NCI-H2029 (cell line): ENCODE results near the gene MAP2K6.

Experiments used
- DNase-seq: peaks from one replicate; lab custom pipeline; 2025; lab: John Stamatoyannopoulos, UW

MAP2K6 gene

GRCh38 chr17:69492410-69493071 lies 78.0 kb downstream of the MAP2K6 start:
- no peak for DNase-seq

DNA sequence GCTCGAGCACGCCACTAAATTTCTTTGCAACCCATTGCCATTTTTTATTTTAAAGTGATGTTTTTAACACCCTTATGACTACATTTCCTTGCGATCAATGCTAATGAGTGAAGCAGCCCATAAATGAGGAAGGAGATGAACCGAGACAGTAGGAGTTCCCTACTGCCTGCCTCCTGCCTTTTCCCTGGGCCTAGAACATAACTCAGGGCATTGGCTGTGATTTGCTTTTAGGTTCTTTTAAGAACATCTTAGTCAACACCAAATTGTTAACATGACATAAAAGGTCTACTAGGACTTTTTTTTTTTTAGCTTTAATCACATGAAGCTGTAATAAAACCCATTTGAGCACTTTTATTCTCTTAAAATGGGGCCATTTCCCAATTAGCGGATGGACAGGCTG lies 81.3 kb downstream of the MAP2K6 start:
- no peak for DNase-seq

DNA sequence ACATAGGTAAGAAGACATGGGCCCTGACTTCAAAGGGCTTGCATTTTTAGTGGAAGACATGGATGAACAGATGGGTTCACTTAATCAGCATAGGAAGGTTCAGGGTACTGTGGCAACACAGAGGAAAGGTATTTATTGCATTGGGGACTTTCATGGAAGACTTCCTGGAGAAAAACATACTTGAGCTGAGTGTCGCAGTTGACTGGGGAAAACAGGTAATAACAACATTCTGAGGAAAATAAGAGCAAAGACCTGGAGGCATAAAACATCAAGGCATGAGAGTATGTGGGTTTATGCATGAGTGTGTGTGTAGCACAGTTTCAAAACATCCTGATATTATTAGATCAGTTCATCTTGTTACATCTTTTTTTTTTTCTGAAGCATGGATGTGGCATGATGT lies 82.7 kb downstream of the MAP2K6 start:
- DNase-seq = no peak

- no peak for DNase-seq
These were observed 84.8 kb downstream of the MAP2K6 start for GRCh38 chr17:69499318-69499717.

DNA sequence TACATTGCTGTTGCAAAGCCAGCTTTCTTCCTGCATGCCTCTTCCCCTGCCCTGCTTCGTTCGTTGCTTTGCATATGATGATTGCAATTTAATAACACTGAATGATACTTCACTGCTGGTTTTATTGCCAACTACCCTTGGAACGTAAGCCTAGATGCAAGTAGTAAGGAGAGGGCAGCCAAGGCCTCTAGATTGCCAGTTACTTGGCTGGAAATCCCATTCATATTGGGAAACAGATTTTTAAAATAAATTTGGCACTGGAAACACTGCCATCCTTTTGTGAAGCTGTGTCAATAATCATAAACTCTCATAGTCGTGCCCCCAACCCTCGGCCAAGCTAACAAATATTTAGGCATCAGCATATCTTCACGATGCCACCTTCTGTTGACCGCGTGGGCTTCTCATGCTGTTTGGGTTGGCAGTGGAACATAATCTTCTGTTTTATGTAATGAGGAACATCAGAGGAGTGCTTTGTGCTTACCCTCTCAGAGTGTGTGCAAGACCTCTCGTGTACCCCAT lies 86.5 kb downstream of the MAP2K6 start:
- peak; percentile 31 for DNase-seq

- peak; percentile 25 for DNase-seq
These were observed 87.3 kb downstream of the MAP2K6 start for GRCh38 chr17:69501591-69502468.

DNA sequence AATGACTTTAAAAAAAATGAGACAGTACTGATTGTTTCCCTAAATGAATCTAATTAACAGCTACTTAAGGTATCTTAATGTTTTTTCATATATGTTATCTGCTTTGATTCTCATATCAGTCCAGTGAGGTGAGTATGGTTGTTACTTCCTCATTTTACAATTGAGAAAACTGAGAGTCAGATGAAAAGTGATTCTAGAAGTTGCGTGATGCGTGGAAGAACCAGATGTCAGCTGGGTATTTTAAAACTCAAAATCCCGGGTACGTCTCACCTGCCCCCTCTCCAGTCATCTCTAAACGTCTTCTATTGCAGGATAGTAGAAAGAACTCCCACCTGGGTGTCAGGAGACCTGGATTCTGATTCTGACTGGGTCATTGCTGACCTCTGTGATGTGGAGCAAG lies 89.2 kb downstream of the MAP2K6 start:
- DNase-seq = no peak

DNA sequence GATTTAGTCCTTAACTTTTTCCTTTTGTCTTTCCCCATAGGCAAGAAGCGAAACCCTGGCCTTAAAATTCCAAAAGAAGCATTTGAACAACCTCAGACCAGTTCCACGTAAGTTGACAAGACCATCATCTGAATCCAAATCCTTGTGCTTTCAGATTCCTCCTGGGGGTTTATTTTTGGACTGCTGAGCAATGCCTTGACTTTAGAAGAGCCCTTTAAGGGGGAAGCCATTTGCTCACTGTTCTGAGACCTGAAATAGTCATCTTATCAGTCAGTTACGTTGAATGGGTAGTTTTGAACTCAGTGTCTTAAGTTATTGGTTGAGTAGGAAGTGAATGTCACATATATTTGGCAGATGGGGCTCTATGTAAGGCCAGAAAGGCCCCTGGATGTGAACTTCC lies 91.2 kb downstream of the MAP2K6 start:
- DNase-seq = no peak

DNA sequence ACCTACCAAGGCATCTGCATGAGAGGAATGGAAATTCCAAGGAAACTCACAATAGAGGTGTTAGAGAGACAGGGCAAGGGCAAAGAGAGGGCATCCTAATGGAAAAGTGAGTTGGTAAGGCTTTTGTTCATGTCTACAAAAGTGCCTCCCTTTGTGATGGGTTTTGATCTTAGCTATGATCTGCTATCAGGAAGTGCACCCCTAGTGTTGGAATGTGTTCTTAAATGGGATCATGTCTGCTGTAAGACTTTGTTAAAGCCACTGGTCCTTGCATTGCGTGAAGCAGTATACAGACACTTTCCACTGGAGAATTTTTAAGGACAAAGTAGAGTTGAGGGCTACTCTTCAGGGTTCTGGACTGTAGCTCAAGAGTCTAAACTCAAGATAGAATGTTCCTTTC lies 92.0 kb downstream of the MAP2K6 start:
- DNase-seq = no peak

- no peak for DNase-seq
These were observed 94.3 kb downstream of the MAP2K6 start for GRCh38 chr17:69508814-69509213.

DNA sequence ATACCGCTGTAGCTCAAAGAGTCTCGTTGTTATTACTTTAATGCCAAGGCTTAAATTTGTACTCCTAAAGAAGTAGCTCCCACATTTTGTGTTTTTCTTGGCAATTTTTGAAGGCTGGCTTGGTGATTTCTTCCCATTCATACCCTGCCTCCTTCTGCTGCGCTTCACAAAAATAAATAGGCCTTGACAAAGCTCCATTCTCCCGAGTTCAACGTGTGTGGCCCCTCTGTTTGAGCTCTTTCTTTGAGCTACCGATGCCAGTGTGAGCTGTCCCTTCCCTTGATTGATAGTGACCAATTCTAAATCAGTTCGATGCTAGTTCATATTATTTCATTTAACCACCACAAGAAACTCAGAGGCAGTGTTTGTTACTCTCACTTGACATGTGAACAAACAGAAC lies 96.8 kb downstream of the MAP2K6 start:
- DNase-seq = no peak

GRCh38 chr17:69512946-69513345 lies 98.4 kb downstream of the MAP2K6 start:
- no peak for DNase-seq

- no peak for DNase-seq
These were observed 101.7 kb downstream of the MAP2K6 start for GRCh38 chr17:69516225-69516624.

DNA sequence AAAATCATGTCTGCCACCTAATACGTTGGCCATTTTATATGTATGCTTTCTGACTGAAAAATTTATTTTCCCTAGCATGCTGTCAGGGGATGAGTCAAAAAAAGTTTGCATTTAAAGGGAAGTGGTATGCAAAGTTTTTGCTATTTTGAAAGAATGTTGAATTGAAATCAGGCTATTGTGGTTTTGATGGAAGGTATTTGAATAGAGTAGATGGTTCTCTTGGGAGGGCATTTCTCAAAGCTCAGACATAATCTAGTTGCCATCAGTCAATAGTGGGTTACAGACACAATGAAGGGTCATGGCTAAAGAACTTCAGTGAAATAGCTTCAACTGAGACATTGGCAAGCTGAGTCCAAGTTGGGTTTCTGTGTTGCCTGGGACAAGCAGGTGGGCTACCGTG lies 102.4 kb downstream of the MAP2K6 start:
- DNase-seq = no peak

DNA sequence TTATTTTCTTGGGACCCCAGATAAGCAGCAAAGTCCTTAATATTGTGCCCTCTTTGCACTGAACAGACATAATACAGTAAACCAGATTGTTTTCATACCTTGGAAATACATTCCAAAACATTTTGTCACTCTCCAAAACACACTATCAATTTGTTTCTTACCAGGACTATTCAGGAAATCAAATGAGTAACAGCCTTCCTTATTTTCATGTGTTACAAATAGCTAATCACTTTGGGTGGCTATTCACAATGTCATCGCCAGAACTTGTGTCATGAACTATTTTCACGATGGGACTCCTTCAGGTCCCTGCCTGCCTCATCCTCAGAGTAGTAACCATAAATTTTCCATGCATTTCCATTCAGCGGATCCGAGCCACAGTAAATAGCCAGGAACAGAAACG lies 104.5 kb downstream of the MAP2K6 start:
- DNase-seq = no peak

- peak; percentile 2 for DNase-seq
These were observed 108.9 kb downstream of the MAP2K6 start for GRCh38 chr17:69523244-69523861.

DNA sequence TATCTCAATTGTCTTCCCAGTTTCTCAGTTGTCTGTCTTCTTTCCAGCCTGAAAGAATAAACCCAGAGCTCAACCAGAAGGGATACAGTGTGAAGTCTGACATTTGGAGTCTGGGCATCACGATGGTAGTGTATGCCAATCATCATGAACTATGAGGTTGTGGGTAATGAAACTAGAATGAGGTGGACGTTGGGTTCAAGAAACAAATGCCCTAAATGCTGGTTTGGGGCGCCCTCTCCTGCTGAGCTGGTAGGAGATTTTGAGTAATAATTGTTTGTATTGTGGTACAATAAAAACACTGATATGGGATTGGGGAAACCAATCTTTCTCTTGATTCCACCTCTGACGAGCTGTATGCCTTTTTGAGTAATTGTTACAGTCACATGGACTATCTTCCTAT lies 110.4 kb downstream of the MAP2K6 start:
- DNase-seq = no peak

DNA sequence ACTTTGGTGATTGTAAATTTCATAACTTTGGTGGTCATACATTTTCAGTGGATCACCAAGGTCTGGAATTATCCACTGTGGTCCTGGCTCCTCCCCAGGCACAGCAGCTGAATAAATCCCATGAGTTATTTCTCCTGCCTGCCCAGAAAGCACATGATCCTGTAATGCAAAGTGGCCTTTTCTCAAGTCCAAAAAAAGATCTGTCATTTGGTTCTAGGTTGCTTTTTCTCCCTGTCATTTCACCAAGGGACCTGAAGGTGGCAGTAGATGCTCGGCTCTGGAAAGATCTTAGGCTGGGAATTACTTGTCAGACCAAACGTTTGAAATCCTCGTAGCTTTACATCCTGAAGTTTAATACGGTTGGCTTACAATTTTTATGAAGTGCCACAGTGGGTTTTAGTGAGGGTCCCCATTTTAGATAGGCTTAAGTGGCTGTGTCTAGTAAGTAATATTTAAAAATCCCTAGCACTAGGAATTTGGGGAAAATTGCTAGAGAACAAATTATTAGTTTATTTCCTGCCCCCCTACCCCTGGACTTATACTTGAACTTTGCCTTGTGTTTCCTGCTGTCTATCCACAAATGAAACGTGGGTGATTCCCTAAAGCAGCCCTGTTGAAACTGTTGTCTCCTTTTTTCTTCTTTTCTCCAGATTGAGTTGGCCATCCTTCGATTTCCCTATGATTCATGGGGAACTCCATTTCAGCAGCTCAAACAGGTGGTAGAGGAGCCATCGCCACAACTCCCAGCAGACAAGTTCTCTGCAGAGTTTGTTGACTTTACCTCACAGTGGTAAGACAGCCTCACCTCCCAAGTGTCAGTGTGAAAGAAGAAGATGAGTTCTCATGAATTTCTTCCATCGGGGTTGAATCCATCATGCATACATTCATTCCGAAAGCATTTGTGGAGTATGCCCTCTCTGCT lies 111.7 kb downstream of the MAP2K6 start:
- no peak for DNase-seq

DNA sequence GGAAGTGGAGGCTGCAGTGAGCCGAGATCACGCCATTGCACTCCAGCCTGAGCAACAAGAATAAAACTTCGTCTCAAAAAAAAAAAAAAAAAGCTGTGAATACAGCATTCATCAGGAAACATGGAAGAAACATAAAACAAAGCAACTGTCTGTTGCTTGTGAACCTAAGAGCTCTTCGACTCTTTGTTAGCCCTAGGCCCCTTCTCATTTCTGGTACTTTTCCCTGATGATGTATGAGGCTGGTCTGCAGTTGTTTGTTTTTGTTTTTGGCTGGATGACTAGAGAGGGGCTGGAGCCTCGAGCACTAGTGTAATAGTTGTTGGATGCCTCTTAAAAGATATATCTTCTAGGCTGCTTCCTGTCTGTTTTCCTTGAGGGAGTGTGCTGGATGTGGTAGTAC lies 113.5 kb downstream of the MAP2K6 start:
- DNase-seq = no peak

DNA sequence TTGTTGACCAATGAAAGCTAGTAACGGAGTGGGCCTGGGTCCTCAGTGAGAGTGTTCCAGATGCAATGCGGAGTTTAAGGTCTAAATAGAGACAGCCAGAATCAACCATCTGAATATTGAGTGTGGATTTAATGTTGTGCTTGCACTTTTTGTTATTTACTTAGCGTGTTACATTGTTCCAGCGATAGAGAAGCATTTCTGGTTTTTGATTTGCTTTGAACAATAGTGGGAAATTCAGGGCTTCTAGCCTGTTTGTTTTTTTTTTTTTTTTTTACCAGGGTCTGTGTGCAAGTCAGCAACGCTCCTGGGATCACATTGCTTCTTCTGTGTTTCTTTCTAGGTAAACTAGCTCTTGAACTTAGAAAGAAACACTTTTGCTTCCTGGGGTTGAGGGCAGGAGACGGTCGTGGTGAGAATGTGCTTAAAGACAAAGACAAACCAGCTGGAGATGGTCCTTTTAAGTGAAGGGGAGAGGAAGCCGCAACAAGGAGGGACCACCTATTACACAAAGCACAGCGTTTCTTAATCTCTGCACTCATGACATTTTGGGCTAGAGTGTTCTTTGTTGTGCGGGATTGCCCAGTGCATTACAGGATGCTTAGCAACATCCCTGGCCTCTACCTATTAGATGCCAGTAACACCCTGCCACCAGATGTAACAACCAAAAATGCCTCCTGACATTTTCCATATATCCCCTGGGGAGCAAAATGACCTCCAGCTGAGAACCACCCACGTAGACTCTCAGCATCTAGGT lies 119.2 kb downstream of the MAP2K6 start:
- no peak for DNase-seq

GRCh38 chr17:69534235-69534621 lies 119.7 kb downstream of the MAP2K6 start:
- DNase-seq = no peak
